Trophoblast cell (in vitro differentiated cells and primary cell): ENCODE data around the gene TRERF1.

Source experiments
- DNase-seq, 2 donors: peaks; one replicate each; pipeline ENCODE4 v3.0.0-alpha.2; 2016
- H2AFZ ChIP-seq: 2 replicates; pipeline ENCODE4 v1.6.1; 2013; ENCODE audit warnings: low read length, moderate library complexity, mild to moderate bottlenecking; ENCODE audit not compliant: insufficient read depth, poor library complexity
- H2AK5ac ChIP-seq: 2 replicates; pipeline ENCODE4 v1.6.1; 2013; ENCODE audit warnings: mild to moderate bottlenecking, low read length
- H2BK120ac ChIP-seq: 2 replicates; pipeline ENCODE4 v1.6.1; 2013; ENCODE audit warnings: low read length, mild to moderate bottlenecking, moderate library complexity; ENCODE audit not compliant: insufficient read depth, poor library complexity
- H2BK12ac ChIP-seq: 2 replicates; pipeline ENCODE4 v1.6.1; 2013; ENCODE audit warnings: mild to moderate bottlenecking, low read length, moderate library complexity
- H2BK5ac ChIP-seq: 2 replicates; pipeline ENCODE4 v1.6.1; 2013; ENCODE audit warnings: low read length, low read depth, moderate library complexity, mild to moderate bottlenecking; ENCODE audit not compliant: poor library complexity
- H3K14ac ChIP-seq: 2 replicates; pipeline ENCODE4 v1.6.1; 2013; ENCODE audit warnings: mild to moderate bottlenecking, low read length
- H3K18ac ChIP-seq: 2 replicates; pipeline ENCODE4 v1.6.1; 2013; ENCODE audit warnings: mild to moderate bottlenecking, low read length
- H3K23ac ChIP-seq: 2 replicates; pipeline ENCODE4 v1.6.1; 2013; ENCODE audit warnings: low read length
- H3K27ac ChIP-seq: 2 replicates; pipeline ENCODE4 v1.5.1; 2013; ENCODE audit warnings: low read depth, mild to moderate bottlenecking, inconsistent platforms, low read length, moderate library complexity
- H3K27me3 ChIP-seq: 2 replicates; pipeline ENCODE4 v1.6.1; 2013; ENCODE audit warnings: inconsistent platforms, mild to moderate bottlenecking, low read length, moderate library complexity; ENCODE audit not compliant: insufficient read depth
- H3K36me3 ChIP-seq, 2 experiments: 1 replicate in 1 of 2; 2 replicates in 1 of 2; pipeline ENCODE4 v1.6.1; 2013; ENCODE audit warnings: low read length in 2 of 2, mild to moderate bottlenecking in 2 of 2, moderate library complexity in 1 of 2; ENCODE audit not compliant: insufficient read depth in 2 of 2, control insufficient read depth in 1 of 2
- H3K4ac ChIP-seq: 2 replicates; pipeline ENCODE4 v1.6.1; 2013; ENCODE audit warnings: low read depth, mild to moderate bottlenecking, low read length, moderate library complexity
- H3K4me1 ChIP-seq, 2 experiments: 1 replicate in 1 of 2; 2 replicates in 1 of 2; pipeline ENCODE4 v1.6.1; 2013; ENCODE audit warnings: low read length in 2 of 2, mild to moderate bottlenecking in 2 of 2, moderate library complexity in 1 of 2; ENCODE audit not compliant: insufficient read depth in 2 of 2, control insufficient read depth in 1 of 2
- H3K4me2 ChIP-seq: 2 replicates; pipeline ENCODE4 v1.6.1; 2013; ENCODE audit warnings: inconsistent platforms, mild to moderate bottlenecking, low read length, moderate library complexity
- H3K4me3 ChIP-seq: 2 replicates; pipeline ENCODE4 v1.5.1; 2013; ENCODE audit warnings: mild to moderate bottlenecking, low read depth, low read length, inconsistent platforms
- H3K79me1 ChIP-seq: one replicate; pipeline ENCODE4 v1.6.1; 2013; ENCODE audit warnings: low read length
- H3K79me2 ChIP-seq: 2 replicates; pipeline ENCODE4 v1.6.1; 2013; ENCODE audit warnings: low read length, mild to moderate bottlenecking; ENCODE audit not compliant: control insufficient read depth, insufficient read depth, poor library complexity
- H3K9ac ChIP-seq: 2 replicates; pipeline ENCODE4 v1.6.1; 2013; ENCODE audit warnings: mild to moderate bottlenecking, low read length
- H3K9me3 ChIP-seq: 2 replicates; pipeline ENCODE4 v1.6.1; 2013; ENCODE audit warnings: low read depth, mild to moderate bottlenecking, control low read depth, inconsistent platforms, low read length; ENCODE audit not compliant: insufficient read depth
- H4K12ac ChIP-seq: 2 replicates; pipeline ENCODE4 v1.6.1; 2013; ENCODE audit warnings: low read depth, mild to moderate bottlenecking, low read length, moderate library complexity
- H4K8ac ChIP-seq: 2 replicates; pipeline ENCODE4 v1.6.1; 2013; ENCODE audit warnings: low read depth, mild to moderate bottlenecking, low read length, moderate library complexity
- H4K91ac ChIP-seq: one replicate; pipeline ENCODE4 v1.6.1; 2013; ENCODE audit warnings: low read depth, mild to moderate bottlenecking, low read length, moderate library complexity
- WGBS: extraction: QIAGEN DNeasy Blood & Tissue Kit; methylation state at CpG from one replicate; pipeline ENCODE4 v1.1.7; 2013; ENCODE audit warnings: missing lambda C conversion rate; ENCODE audit not compliant: insufficient read length, insufficient coverage; ENCODE audit errors: extremely low coverage; 5-methylcytosine and 5-hydroxymethylcytosine counted together

The TRERF1 gene

DNA sequence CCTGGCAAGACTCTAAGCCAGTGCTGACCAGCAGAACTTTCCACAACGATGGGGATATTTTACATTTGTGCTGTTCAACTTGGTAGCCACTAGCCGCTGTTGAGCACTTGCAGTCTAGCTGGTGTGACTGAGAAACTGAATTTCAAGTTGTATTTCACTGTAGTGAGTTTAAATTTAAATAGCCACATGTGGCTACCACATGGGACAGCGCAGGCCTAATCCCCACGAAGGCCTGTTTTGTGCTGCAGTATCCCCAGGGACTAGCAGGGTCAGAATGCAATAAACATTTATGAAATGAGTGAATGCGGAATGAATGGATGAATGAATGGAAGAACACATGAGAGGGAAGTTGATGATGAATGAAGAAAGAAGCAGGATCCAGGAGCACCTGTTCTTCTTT, 115.8 kb downstream of the TRERF1 start:
- Histone ChIP-seq H3K14ac (no peak overlapping the region), H3K18ac (no peak overlapping the region), H3K4me1 (peaks cover 0 to 2% of the 10 kb centered on the region in 2 experiments), H2AFZ (no peak overlapping the region), H3K79me2 (no peaks in the 10 kb centered on the region), H3K36me3 (no peaks in the 10 kb centered on the region), H3K4me3 (no peak overlapping the region), H2BK120ac (no peak overlapping the region), H3K79me1 (no peaks in the 10 kb centered on the region), H2BK5ac (no peak overlapping the region), H2AK5ac (no peak overlapping the region), H3K9ac (no peak overlapping the region), H3K27ac (no peak overlapping the region), H3K23ac (no peak overlapping the region), H2BK12ac (no peak overlapping the region), H4K12ac (no peak overlapping the region), H3K27me3 (no peaks in the 10 kb centered on the region), H4K8ac (no peak overlapping the region), H4K91ac (no peak overlapping the region), H3K9me3 (peaks cover 2% of the 10 kb centered on the region), H3K4me2 (no peak overlapping the region), H3K4ac (no peak overlapping the region)
- DNase-seq = no peak
- WGBS = 100% methylated on average over 1 of the region's 5 CpGs

DNA sequence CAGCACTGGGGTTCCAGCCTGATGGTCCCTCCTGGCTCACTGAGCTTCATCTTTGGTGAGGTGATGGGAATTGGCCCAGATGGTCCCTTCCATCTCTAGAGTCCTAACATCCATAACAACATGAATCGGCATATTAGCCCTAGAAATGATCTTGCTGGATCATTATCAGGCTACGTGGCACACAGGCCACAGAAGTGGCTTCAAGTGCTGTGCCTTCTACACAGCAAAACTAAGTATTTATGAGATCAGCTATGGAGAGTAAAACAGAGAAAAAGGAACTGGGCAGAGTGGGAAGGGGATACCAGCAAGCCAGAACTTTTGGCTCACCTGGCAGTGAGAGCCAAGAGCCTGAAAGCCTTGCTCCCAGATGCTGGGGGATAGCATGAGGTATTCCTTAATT, 116.9 kb downstream of the TRERF1 start:
- Histone ChIP-seq H3K4me3 (no peak overlapping the region), H2BK5ac (no peak overlapping the region), H2AFZ (no peak overlapping the region), H4K91ac (no peak overlapping the region), H2AK5ac (no peak overlapping the region), H3K79me1 (no peaks in the 10 kb centered on the region), H2BK120ac (no peak overlapping the region), H3K27me3 (no peaks in the 10 kb centered on the region), H3K18ac (no peak overlapping the region), H4K12ac (no peak overlapping the region), H3K9ac (no peak overlapping the region), H3K79me2 (no peaks in the 10 kb centered on the region), H3K9me3 (peaks cover 2% of the 10 kb centered on the region), H3K4me2 (no peak overlapping the region), H3K36me3 (no peaks in the 10 kb centered on the region), H3K14ac (no peak overlapping the region), H3K23ac (no peak overlapping the region), H3K4me1 (peaks cover 0 to 2% of the 10 kb centered on the region in 2 experiments), H4K8ac (no peak overlapping the region), H3K4ac (no peak overlapping the region), H2BK12ac (no peak overlapping the region), H3K27ac (no peak overlapping the region)
- WGBS = no CpG with 5 or more reads among the region's 2 CpGs
- no peak for DNase-seq

DNA sequence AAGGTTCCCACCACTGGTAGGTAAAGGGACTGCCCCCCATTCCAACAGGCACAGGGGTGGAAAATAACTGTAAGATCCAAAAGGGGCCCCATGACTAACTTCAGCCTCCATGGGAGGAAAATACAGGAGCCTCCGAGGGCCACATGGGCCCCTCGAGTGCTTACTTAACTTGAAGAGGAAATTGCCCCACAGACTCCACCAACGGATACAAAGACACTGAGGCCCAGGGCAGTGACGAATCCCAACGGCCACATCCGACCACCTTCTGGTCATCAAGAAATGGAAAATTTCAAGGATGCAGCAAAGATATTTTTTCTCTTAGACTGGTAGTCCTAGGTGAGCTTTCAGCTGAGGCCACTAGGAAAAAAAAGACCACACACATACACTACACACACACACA, 118.1 kb downstream of the TRERF1 start:
- Histone ChIP-seq H3K23ac (no peak overlapping the region), H2AK5ac (no peak overlapping the region), H3K18ac (no peak overlapping the region), H4K8ac (no peak overlapping the region), H3K4me1 (peaks cover 0 to 2% of the 10 kb centered on the region in 2 experiments), H2BK12ac (no peak overlapping the region), H4K91ac (no peak overlapping the region), H2BK120ac (no peak overlapping the region), H3K36me3 (no peaks in the 10 kb centered on the region), H3K14ac (no peak overlapping the region), H4K12ac (no peak overlapping the region), H3K4me3 (no peak overlapping the region), H3K27me3 (no peaks in the 10 kb centered on the region), H3K79me2 (no peaks in the 10 kb centered on the region), H3K9ac (no peak overlapping the region), H3K27ac (no peak overlapping the region), H3K4ac (no peak overlapping the region), H3K9me3 (peaks cover 2% of the 10 kb centered on the region), H3K4me2 (no peak overlapping the region), H3K79me1 (no peaks in the 10 kb centered on the region), H2AFZ (no peak overlapping the region), H2BK5ac (no peak overlapping the region)
- no CpG with 5 or more reads among the region's 6 CpGs for WGBS
- no peak for DNase-seq

DNA sequence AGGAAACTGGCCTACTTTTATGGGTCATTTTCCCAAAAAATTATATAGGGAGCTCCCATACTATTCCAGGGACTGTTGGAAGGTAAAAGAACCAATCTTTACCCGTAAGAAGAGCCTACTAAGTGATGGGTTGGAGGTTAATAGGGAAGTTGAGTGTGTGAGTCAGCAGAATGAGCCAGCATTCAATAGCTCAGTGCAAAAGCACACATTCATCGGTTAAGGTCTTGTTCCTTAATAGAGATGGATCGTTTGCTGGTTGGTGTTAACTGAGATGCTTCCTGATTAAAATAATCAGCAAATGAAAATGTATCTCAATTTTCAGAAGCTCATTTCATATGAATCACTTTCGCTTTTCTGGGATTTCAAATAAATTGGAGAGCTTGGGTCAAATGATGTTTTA, 118.8 kb downstream of the TRERF1 start:
- H3K4me3 ChIP-seq = no peak overlapping the region
- no peak overlapping the region for H4K8ac ChIP-seq
- DNase-seq = no peak
- no peak overlapping the region for H3K23ac ChIP-seq
- no CpG with 5 or more reads among the region's 4 CpGs for WGBS
- H3K27ac ChIP-seq = no peak overlapping the region
- H3K14ac ChIP-seq = no peak overlapping the region
- H3K9ac ChIP-seq = no peak overlapping the region
- H3K79me2 ChIP-seq = no peaks in the 10 kb centered on the region
- no peak overlapping the region for H2BK12ac ChIP-seq
- H3K9me3 ChIP-seq = peaks cover 2% of the 10 kb centered on the region
- no peak overlapping the region for H2AFZ ChIP-seq
- H2BK5ac ChIP-seq = no peak overlapping the region
- H4K12ac ChIP-seq = no peak overlapping the region
- H2BK120ac ChIP-seq = no peak overlapping the region
- H3K4ac ChIP-seq = no peak overlapping the region
- H3K18ac ChIP-seq = no peak overlapping the region
- no peaks in the 10 kb centered on the region for H3K79me1 ChIP-seq
- H3K4me1 ChIP-seq = no peaks in the 10 kb centered on the region
- H3K4me2 ChIP-seq = no peak overlapping the region
- no peaks in the 10 kb centered on the region for H3K36me3 ChIP-seq
- no peak overlapping the region for H2AK5ac ChIP-seq
- no peak overlapping the region for H4K91ac ChIP-seq
- H3K27me3 ChIP-seq = no peaks in the 10 kb centered on the region
